CD8-positive, alpha-beta memory T cell (primary cell): ENCODE results near the gene ORM1. TPM values are rescaled to one million over a fixed set of nuclear protein-coding genes. Genes with fewer than 3 reads are reported as not detected.

Source experiments
- CTCF ChIA-PET: fragments of 350-600 bp; sonication (Branson Sonifier 250); formaldehyde crosslinking; loops from one replicate; lab custom pipeline; 2021; ENCODE audit warnings: antibody characterized with exemption; lab: Charles Lee
- POLR2A ChIA-PET: fragments of 350-600 bp; sonication (Branson Sonifier 250); formaldehyde crosslinking; loops from one replicate; lab custom pipeline; 2021; ENCODE audit warnings: antibody characterized with exemption; lab: Charles Lee
- DNase-seq, 5 donors: peaks; one replicate each; pipeline versions ENCODE4 v3.0.0 to v3.0.0-alpha.2; 2020 to 2022; ENCODE audit warnings: mixed read lengths in 1 of 5
- H3K27ac ChIP-seq: one replicate; pipeline ENCODE4 v1.7.0; 2013; ENCODE audit warnings: low read depth, mild to moderate bottlenecking, low read length, moderate library complexity
- H3K27me3 ChIP-seq: 2 replicates; pipeline ENCODE4 v1.7.0; 2013; ENCODE audit warnings: low read length, mild to moderate bottlenecking; ENCODE audit not compliant: insufficient read depth, poor library complexity, severe bottlenecking
- H3K36me3 ChIP-seq: 2 replicates; pipeline ENCODE4 v1.7.0; 2013; ENCODE audit warnings: mild to moderate bottlenecking, low read length, moderate library complexity; ENCODE audit not compliant: insufficient read depth
- H3K4me1 ChIP-seq: 2 replicates; pipeline ENCODE4 v1.7.0; 2013; ENCODE audit warnings: mild to moderate bottlenecking, low read length, moderate library complexity; ENCODE audit not compliant: insufficient read depth
- H3K4me3 ChIP-seq: 2 replicates; pipeline ENCODE4 v1.7.0; 2013; ENCODE audit warnings: mild to moderate bottlenecking, low read length
- H3K9me3 ChIP-seq: 2 replicates; pipeline ENCODE4 v1.7.0; 2013; ENCODE audit warnings: mild to moderate bottlenecking, low read length
- H3K27ac Mint-ChIP-seq, 8 donors: one replicate each; pipeline ENCODE4 v1.8.0; 2020 to 2021; ENCODE audit warnings: mixed read lengths in 8 of 8, mild to moderate bottlenecking in 6 of 8, inconsistent platforms in 3 of 8, moderate library complexity in 3 of 8
- H3K27me3 Mint-ChIP-seq, 2 donors: one replicate each; pipeline ENCODE4 v1.8.0; 2020 to 2021; ENCODE audit warnings: mixed read lengths in 2 of 2, mild to moderate bottlenecking in 1 of 2, moderate library complexity in 1 of 2
- H3K36me3 Mint-ChIP-seq, 3 donors: one replicate each; pipeline ENCODE4 v1.8.0; 2020 to 2021; ENCODE audit warnings: mixed read lengths in 3 of 3, inconsistent platforms in 1 of 3, mild to moderate bottlenecking in 1 of 3
- H3K4me1 Mint-ChIP-seq, 3 donors: one replicate each; pipeline ENCODE4 v1.8.0; 2020 to 2021; ENCODE audit warnings: mixed read lengths in 3 of 3, inconsistent platforms in 1 of 3, mild to moderate bottlenecking in 1 of 3
- H3K4me3 Mint-ChIP-seq, 7 donors: one replicate each; pipeline ENCODE4 v1.8.0; 2020 to 2021; ENCODE audit warnings: mixed read lengths in 7 of 7, mild to moderate bottlenecking in 6 of 7, moderate library complexity in 4 of 7, inconsistent platforms in 2 of 7
- H3K9me3 Mint-ChIP-seq, 5 donors: one replicate each; pipeline ENCODE4 v1.8.0; 2020 to 2022; ENCODE audit warnings: mixed read lengths in 5 of 5, mild to moderate bottlenecking in 3 of 5, moderate library complexity in 2 of 5, inconsistent platforms in 1 of 5
- polyA plus RNA-seq: library from polyadenylated mRNA; unstranded; fragments of 300-500 nt; fragmentation: Illumina TruSeq; gene quantifications from one replicate; pipeline ENCODE4 v1.2.3, GENCODE V29; 2021
- total RNA-seq, 2 experiments: library from RNA; stranded (reverse); gene quantifications; one replicate each; pipeline ENCODE4 v1.2.3, GENCODE V29; 2021

Gene ORM1
- total and polyA plus RNA-seq, 3 experiments from 2014 or later = not detected

- Histone ChIP-seq H3K9me3 (no peaks in the 10 kb centered on the region), H3K36me3 (no peaks in the 10 kb centered on the region), H3K4me3 (no peak overlapping the region), H3K27me3 (no peaks in the 10 kb centered on the region), H3K4me1 (no peaks in the 10 kb centered on the region), H3K27ac (no peak overlapping the region)
- peaks cover 0 to 6% of the 10 kb centered on the region in 2 donors for H3K27me3 Mint-ChIP-seq
- H3K36me3 Mint-ChIP-seq = peaks cover 0 to 4% (median 0%) of the 10 kb centered on the region in 3 donors
- H3K27ac Mint-ChIP-seq = no peak overlapping the region
- peaks cover 0 to 3% (median 0%) of the 10 kb centered on the region in 3 donors for H3K4me1 Mint-ChIP-seq
- ChIA-PET POLR2A (no interaction called here), CTCF (no interaction called here)
- H3K9me3 Mint-ChIP-seq = no peaks in the 10 kb centered on the region
- peak in 1 of 5 donors; percentile 40 for DNase-seq
- H3K4me3 Mint-ChIP-seq = no peak overlapping the region
Measured at GRCh38 chr9:114284316-114285060, 38.4 kb upstream of the ORM1 start.

GRCh38 chr9:114285166-114285867 lies 37.6 kb upstream of the ORM1 start:
- H3K4me1 Mint-ChIP-seq = peaks cover 0 to 3% (median 0%) of the 10 kb centered on the region in 3 donors
- Histone ChIP-seq H3K27me3 (no peaks in the 10 kb centered on the region), H3K4me1 (no peaks in the 10 kb centered on the region), H3K9me3 (no peaks in the 10 kb centered on the region), H3K4me3 (no peak overlapping the region), H3K27ac (no peak overlapping the region), H3K36me3 (no peaks in the 10 kb centered on the region)
- H3K4me3 Mint-ChIP-seq = no peak overlapping the region
- ChIA-PET CTCF (interaction anchor here (1.7 kb wide), 1 partner anchor 131 kb away, joined by 4 read pairs; no protein-coding TSS in a partner anchor), POLR2A (no interaction called here)
- no peak overlapping the region for H3K27ac Mint-ChIP-seq
- peaks cover 0 to 4% (median 0%) of the 10 kb centered on the region in 3 donors for H3K36me3 Mint-ChIP-seq
- no peaks in the 10 kb centered on the region for H3K9me3 Mint-ChIP-seq
- H3K27me3 Mint-ChIP-seq = peaks cover 0 to 6% of the 10 kb centered on the region in 2 donors
- DNase-seq = peak in 1 of 5 donors; percentile 37

- ChIA-PET POLR2A (no interaction called here), CTCF (interaction anchor here (1.7 kb wide), 1 partner anchor 132 kb away, joined by 4 read pairs; no protein-coding TSS in a partner anchor)
- Mint-ChIP-seq H3K4me3 (no peak overlapping the region), H3K27ac (no peak overlapping the region), H3K9me3 (no peaks in the 10 kb centered on the region), H3K4me1 (peaks cover 0 to 6% (median 0%) of the 10 kb centered on the region in 3 donors), H3K36me3 (peaks cover 0 to 1% (median 0%) of the 10 kb centered on the region in 3 donors), H3K27me3 (peaks cover 0 to 11% of the 10 kb centered on the region in 2 donors)
- Histone ChIP-seq H3K36me3 (no peaks in the 10 kb centered on the region), H3K27me3 (no peaks in the 10 kb centered on the region), H3K4me1 (no peaks in the 10 kb centered on the region), H3K27ac (no peak overlapping the region), H3K4me3 (no peak overlapping the region), H3K9me3 (no peaks in the 10 kb centered on the region)
- DNase-seq = peak in 1 of 5 donors; percentile 3
Measured at GRCh38 chr9:114286146-114286679, 36.7 kb upstream of the ORM1 start.

- Histone ChIP-seq H3K27me3 (peaks cover 4% of the 10 kb centered on the region), H3K36me3 (no peaks in the 10 kb centered on the region), H3K27ac (no peak overlapping the region), H3K4me3 (no peak overlapping the region), H3K9me3 (no peaks in the 10 kb centered on the region), H3K4me1 (no peaks in the 10 kb centered on the region)
- H3K4me1 Mint-ChIP-seq = peaks cover 0 to 6% (median 0%) of the 10 kb centered on the region in 3 donors
- POLR2A ChIA-PET = no interaction called here
- H3K9me3 Mint-ChIP-seq = no peaks in the 10 kb centered on the region
- no peaks in the 10 kb centered on the region for H3K36me3 Mint-ChIP-seq
- peak in 1 of 5 donors; percentile 35 for DNase-seq
- CTCF ChIA-PET = interaction anchor here (1.7 to 2.3 kb wide), 2 partner anchors 133 to 205 kb away, joined by 4 to 7 read pairs; no protein-coding TSS in a partner anchor
- peaks cover 0 to 11% of the 10 kb centered on the region in 2 donors for H3K27me3 Mint-ChIP-seq
- peak overlapping the region in 1 of 8 donors; percentile 50 for H3K27ac Mint-ChIP-seq
- no peak overlapping the region for H3K4me3 Mint-ChIP-seq
Measured at GRCh38 chr9:114287001-114287762, 35.7 kb upstream of the ORM1 start.

- Mint-ChIP-seq H3K27me3 (peaks cover 2 to 11% of the 10 kb centered on the region in 2 donors), H3K4me3 (no peak overlapping the region), H3K9me3 (no peaks in the 10 kb centered on the region), H3K27ac (peak overlapping the region in 1 of 8 donors; percentile 68), H3K36me3 (no peaks in the 10 kb centered on the region), H3K4me1 (peaks cover 0 to 6% (median 0%) of the 10 kb centered on the region in 3 donors)
- no peak overlapping the region for H3K4me3 ChIP-seq
- H3K27me3 ChIP-seq = peaks cover 4% of the 10 kb centered on the region
- no peaks in the 10 kb centered on the region for H3K36me3 ChIP-seq
- no peaks in the 10 kb centered on the region for H3K4me1 ChIP-seq
- H3K27ac ChIP-seq = no peak overlapping the region
- H3K9me3 ChIP-seq = no peaks in the 10 kb centered on the region
- ChIA-PET POLR2A (no interaction called here), CTCF (interaction anchor here (2.3 kb wide), 1 partner anchor 205 kb away, joined by 7 read pairs; no protein-coding TSS in a partner anchor)
- DNase-seq = peak in 1 of 5 donors; percentile 41
Measured at GRCh38 chr9:114287763-114288192, 35.1 kb upstream of the ORM1 start.

GRCh38 chr9:114288193-114289091 lies 34.5 kb upstream of the ORM1 start:
- Mint-ChIP-seq H3K36me3 (no peaks in the 10 kb centered on the region), H3K9me3 (no peaks in the 10 kb centered on the region), H3K27me3 (peaks cover 2 to 8% of the 10 kb centered on the region in 2 donors), H3K27ac (peak overlapping the region in 1 of 8 donors; percentile 68), H3K4me3 (no peak overlapping the region), H3K4me1 (peaks cover 0 to 3% (median 0%) of the 10 kb centered on the region in 3 donors)
- ChIA-PET CTCF (interaction anchor here (0.8 to 2.3 kb wide), 2 partner anchors 206 to 220 kb away, joined by 3 to 7 read pairs; no protein-coding TSS in a partner anchor), POLR2A (no interaction called here)
- H3K4me3 ChIP-seq = no peak overlapping the region
- peak in 1 of 5 donors; percentile 32 for DNase-seq
- no peaks in the 10 kb centered on the region for H3K4me1 ChIP-seq
- peaks cover 4% of the 10 kb centered on the region for H3K27me3 ChIP-seq
- H3K27ac ChIP-seq = no peak overlapping the region
- H3K9me3 ChIP-seq = no peaks in the 10 kb centered on the region
- no peaks in the 10 kb centered on the region for H3K36me3 ChIP-seq
